Ovary (tissue), 9 donors: ENCODE measurements around the gene CFAP20. TPM values are rescaled to one million over a fixed set of nuclear protein-coding genes. Genes with fewer than 3 reads are reported as not detected.

Experiments used
- DNase-seq, 5 donors: peaks; one replicate each; pipeline ENCODE4 v3.0.0-alpha.2; 2019 to 2020
- H3K27ac ChIP-seq, 2 donors: fragments of 200-600 bp; one replicate each; pipeline versions ENCODE4 v1.5.1 to v1.8.0; 2019 to 2022
- H3K27me3 ChIP-seq: fragments of 200-600 bp; one replicate; pipeline ENCODE4 v1.8.0; 2022
- H3K36me3 ChIP-seq: fragments of 200-600 bp; sonication (generic); one replicate; pipeline ENCODE4 v1.5.1; 2019
- H3K4me1 ChIP-seq: one replicate; pipeline ENCODE4 v1.8.1; 2013; ENCODE audit warnings: mild to moderate bottlenecking, moderate library complexity; ENCODE audit not compliant: insufficient read depth
- H3K4me3 ChIP-seq: fragments of 200-600 bp; sonication (generic); one replicate; pipeline ENCODE4 v1.5.1; 2017
- H3K9me3 ChIP-seq, 2 donors: fragments of 200-600 bp in 1 of 2; sonication (generic) in 1 of 2; one replicate each; pipeline versions ENCODE4 v1.5.1 to v1.8.1; 2013 to 2019; ENCODE audit warnings: mild to moderate bottlenecking in 1 of 2, moderate library complexity in 1 of 2
- EP300 ChIP-seq: sonication (generic); formaldehyde crosslinking; IDR thresholded peaks from one replicate; pipeline ENCODE4 v1.6.1; 2017; ENCODE audit warnings: antibody characterized with exemption
- POLR2A ChIP-seq: fragments of 450-650 bp; IDR thresholded peaks from one replicate; pipeline ENCODE4 v1.6.1; 2017; ENCODE audit warnings: antibody characterized with exemption, mild to moderate bottlenecking, moderate library complexity
- WGBS, 3 donors: extraction: QIAGEN DNeasy Blood & Tissue Kit in 1 of 3; methylation state at CpG; one replicate each; pipeline versions ENCODE4 v1.1.5 to v1.1.7; 2013 to 2017; 5-methylcytosine and 5-hydroxymethylcytosine counted together
- intact Hi-C, 4 donors: fragments of 100-400 bp; cut with DNase I; formaldehyde crosslinking; loops; one replicate each; pipeline versions ENCODE4 v1.11.0 to v1.15.1; 2022 to 2023
- polyA plus RNA-seq, 2 donors: library from polyadenylated mRNA; stranded (reverse); fragments of 200-250 nt in 1 of 2; fragments of 350-450 nt in 1 of 2; fragmentation: Illumina TruSeq in 1 of 2; extraction: RNeasy Lipid Tissue Mini Kit (QIAGEN cat#74804) in 1 of 2; gene quantifications; one replicate each; pipeline ENCODE4 v1.2.3, GENCODE V29; 2013 to 2014
- total RNA-seq, 7 donors: library from RNA; depleted of rRNA in 2 of 7; stranded (reverse); fragments of >200 nt in 2 of 7; fragmentation: NEBNext Ultra II Directional in 3 of 7; extraction: Animal tissue kit (Norgen Biotek cat#: 25700) in 3 of 7; gene quantifications; one replicate each; pipeline versions ENCODE4 v1.1.0 to v1.2.4, GENCODE V29; 2016 to 2023
- TF ChIP-seq, protein P1 (sequence below), 3 donors: fragments of 450-650 bp in 2 of 3; fragments of 200-600 bp in 1 of 3; IDR thresholded peaks; one replicate each; pipeline versions ENCODE4 v1.5.1 to v1.8.0; 2016 to 2022; ENCODE audit warnings: antibody characterized with exemption in 3 of 3, mild to moderate bottlenecking in 1 of 3
- donor health status: DM: no; HTN: no; CAD: no; lungs with moderate emphysema.
- donor health status: DM: no; HTN: no; CAD: no.
- donor health status: Bipolar disorder and iron deficiency.
- donor health status: DM: yes; HTN: yes; CAD: no.
- donor health status: DM: no; HTN: no; CAD: no.
- donor health status: DM: yes; HTN: yes; CAD: no.

Gene CFAP20
- total and polyA plus RNA-seq, 9 donors: 20.5 to 44.7 (median 31.7) TPM

DNA sequence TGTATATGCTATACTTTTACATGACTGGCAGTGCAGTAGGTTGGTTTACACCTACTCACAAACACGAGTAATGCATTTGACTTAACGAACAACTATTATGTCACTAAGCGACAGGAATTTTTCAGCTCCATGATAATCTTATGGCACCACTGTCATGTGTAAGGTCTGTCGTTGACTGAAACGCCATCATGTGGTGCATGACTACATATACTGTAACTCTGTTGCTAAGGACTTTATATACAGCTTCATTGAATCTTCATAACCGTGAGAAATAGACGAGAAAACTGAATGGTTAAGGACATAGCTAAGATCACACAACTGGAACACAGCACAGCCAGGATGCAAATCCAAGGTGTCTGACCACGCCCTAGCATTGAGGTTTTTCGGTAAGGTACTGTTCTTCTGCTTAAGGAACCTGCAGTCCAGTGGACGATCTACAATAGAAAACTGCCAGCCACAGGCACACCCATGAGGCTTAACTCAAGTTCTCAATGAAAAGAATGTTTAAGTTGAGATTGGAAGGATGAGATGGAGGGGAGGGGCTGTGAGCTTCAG lies 3.3 kb downstream of the CFAP20 start:
- no peak overlapping the region for H3K27ac ChIP-seq
- H3K9me3 ChIP-seq: no peaks in the 10 kb centered on the region
- H3K4me3 ChIP-seq: no peak overlapping the region
- 60 to 79% (median 70%) methylated on average over 10 of the region's 10 CpGs for WGBS, 3 donors
- peaks cover 25% of the 10 kb centered on the region for H3K4me1 ChIP-seq
- TF ChIP-seq POLR2A (no peak), EP300 (no peak)
- TF ChIP-seq, protein P1, sequence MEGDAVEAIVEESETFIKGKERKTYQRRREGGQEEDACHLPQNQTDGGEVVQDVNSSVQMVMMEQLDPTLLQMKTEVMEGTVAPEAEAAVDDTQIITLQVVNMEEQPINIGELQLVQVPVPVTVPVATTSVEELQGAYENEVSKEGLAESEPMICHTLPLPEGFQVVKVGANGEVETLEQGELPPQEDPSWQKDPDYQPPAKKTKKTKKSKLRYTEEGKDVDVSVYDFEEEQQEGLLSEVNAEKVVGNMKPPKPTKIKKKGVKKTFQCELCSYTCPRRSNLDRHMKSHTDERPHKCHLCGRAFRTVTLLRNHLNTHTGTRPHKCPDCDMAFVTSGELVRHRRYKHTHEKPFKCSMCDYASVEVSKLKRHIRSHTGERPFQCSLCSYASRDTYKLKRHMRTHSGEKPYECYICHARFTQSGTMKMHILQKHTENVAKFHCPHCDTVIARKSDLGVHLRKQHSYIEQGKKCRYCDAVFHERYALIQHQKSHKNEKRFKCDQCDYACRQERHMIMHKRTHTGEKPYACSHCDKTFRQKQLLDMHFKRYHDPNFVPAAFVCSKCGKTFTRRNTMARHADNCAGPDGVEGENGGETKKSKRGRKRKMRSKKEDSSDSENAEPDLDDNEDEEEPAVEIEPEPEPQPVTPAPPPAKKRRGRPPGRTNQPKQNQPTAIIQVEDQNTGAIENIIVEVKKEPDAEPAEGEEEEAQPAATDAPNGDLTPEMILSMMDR (IDR thresholded peaks at IDR 0.05): no peak
- no peaks in the 10 kb centered on the region for H3K36me3 ChIP-seq
- DNase-seq: no peak
- intact Hi-C loops: loop anchor here in 2 of 4 donors (5.0 to 10.0 kb wide), 3 partner anchors 99 to 221 kb away; partner anchors contain the start of gene MMP15 (in 1 of the 2)
- H3K27me3 ChIP-seq: no peaks in the 10 kb centered on the region

DNA sequence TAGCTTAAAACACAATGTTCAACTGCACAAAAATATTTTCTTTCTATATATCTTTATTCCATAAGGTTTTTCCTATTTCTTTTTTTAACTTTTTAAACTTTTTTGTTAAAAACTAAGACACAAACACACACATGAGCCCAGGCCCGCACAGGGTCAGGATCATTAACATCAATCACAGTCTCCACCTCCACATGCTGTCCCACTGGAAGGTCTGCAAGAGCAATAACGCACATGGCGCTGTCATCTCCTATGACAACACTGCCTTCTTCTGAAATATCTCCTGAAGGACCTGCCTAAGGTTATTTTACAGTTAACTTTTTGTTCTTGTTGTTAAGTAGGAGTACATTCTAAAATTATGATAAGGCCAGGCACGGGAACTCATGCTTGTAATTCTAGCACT lies 4.1 kb downstream of the CFAP20 start:
- Histone ChIP-seq H3K36me3 (no peaks in the 10 kb centered on the region), H3K4me3 (no peak overlapping the region), H3K27ac (no peak overlapping the region), H3K27me3 (no peaks in the 10 kb centered on the region), H3K9me3 (no peaks in the 10 kb centered on the region), H3K4me1 (peaks cover 28% of the 10 kb centered on the region)
- intact Hi-C loops: loop anchor here in 2 of 4 donors (5.0 to 10.0 kb wide), 3 partner anchors 98 to 220 kb away; partner anchors contain the start of gene MMP15 (in 1 of the 2)
- DNase-seq: no peak
- 55 to 66% (median 62%) methylated on average over 4 of the region's 4 CpGs for WGBS, 3 donors
- TF ChIP-seq, protein P1 (IDR thresholded peaks at IDR 0.05): no peak
- no peak for TF ChIP-seq EP300
- TF ChIP-seq POLR2A: no peak

DNA sequence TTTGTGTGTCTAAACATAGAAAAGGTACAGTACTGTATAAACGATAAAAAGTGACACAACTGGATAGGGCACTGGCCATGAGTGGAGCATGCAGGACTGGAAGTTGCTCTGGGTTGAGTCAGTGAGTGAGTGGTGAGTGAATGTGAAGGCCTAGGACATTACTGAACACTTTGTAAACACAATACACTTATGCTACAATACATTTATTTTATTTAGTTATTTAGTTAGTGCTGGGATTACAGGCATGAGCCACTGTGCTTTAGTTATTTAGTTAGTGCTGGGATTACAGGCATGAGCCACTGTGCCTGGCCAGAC lies 4.6 kb downstream of the CFAP20 start:
- no peaks in the 10 kb centered on the region for H3K36me3 ChIP-seq
- H3K27me3 ChIP-seq: no peaks in the 10 kb centered on the region
- no peaks in the 10 kb centered on the region for H3K9me3 ChIP-seq
- H3K27ac ChIP-seq: no peak overlapping the region
- intact Hi-C loops: loop anchor here in 3 of 4 donors (5.0 to 10.0 kb wide), 2 partner anchors 102 to 220 kb away; no protein-coding TSS in a partner anchor
- peaks cover 28% of the 10 kb centered on the region for H3K4me1 ChIP-seq
- TF ChIP-seq, protein P1 (IDR thresholded peaks at IDR 0.05): no peak
- no peak for TF ChIP-seq POLR2A
- no peak for TF ChIP-seq EP300
- no peak for DNase-seq
- WGBS, 3 donors: 43 to 59% (median 50%) methylated on average over 1 of the region's 1 CpG
- no peak overlapping the region for H3K4me3 ChIP-seq

DNA sequence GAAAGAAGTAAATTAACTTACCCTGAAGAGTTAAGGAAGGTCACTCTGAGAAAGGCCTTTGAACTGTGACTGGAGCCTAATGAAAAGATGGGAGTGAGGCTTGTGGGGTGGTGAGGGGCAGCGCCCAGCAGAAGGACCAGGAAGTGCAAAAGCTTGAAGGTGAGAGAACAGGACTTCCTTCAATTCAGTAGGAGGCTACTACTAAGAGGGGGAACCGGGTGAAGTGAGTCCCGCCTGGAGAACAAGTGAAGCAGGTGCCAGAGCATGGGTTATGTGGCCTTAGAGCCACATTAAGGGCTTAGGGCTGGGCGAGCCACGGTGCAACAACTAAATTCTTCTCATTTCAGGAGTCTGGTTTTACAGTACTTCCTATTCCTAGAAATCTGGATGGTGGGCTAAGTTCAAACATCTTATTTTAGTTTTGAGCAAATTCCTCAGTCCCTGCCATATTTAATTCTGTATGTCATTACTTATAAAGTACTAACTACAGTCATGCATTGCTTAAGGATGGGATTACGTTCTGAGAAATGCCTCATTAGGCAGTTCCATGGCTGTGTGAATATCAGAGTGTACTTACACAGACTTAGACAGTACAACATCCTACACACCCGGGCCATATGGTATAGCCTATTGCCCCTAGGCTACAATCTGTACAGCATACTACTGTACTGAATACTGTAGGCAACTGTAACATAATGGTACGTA lies 5.1 kb downstream of the CFAP20 start:
- H3K4me3 ChIP-seq: no peak overlapping the region
- no peak overlapping the region for H3K27ac ChIP-seq
- TF ChIP-seq, protein P1 (IDR thresholded peaks at IDR 0.05): no peak
- TF ChIP-seq EP300 (no peak), POLR2A (no peak)
- no peaks in the 10 kb centered on the region for H3K9me3 ChIP-seq
- H3K4me1 ChIP-seq: peaks cover 33% of the 10 kb centered on the region
- intact Hi-C loops: loop anchor here in 3 of 4 donors (5.0 to 10.0 kb wide), 2 partner anchors 102 to 219 kb away; no protein-coding TSS in a partner anchor
- no peaks in the 10 kb centered on the region for H3K36me3 ChIP-seq
- WGBS, 3 donors: 74 to 76% (median 76%) methylated on average over 8 of the region's 8 CpGs
- no peaks in the 10 kb centered on the region for H3K27me3 ChIP-seq
- DNase-seq: no peak
